ENCODE measurements around the gene PHLDB2.

PHLDB2 gene

DNA sequence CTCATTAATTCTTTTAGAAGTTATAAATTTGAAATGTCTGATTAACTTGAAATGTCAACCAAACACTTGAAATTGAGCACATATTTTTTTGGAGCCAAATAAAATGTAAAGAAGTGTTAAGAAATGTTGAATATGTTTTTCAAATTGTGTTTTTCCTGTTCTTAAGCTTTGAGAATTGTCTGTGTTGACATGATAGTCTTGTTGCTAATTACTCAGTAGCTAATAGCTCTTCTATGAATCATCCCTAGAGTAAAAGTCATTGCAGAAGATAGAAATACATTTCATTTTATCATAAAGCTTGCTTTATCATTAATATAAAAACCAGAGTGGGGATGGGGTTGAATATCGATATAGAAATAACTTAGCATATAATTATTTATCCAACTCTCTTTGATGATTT is 77.9 kb downstream of the PHLDB2 start:
- H3K9ac ChIP-seq (ENCODE audit: low read depth, low read length, poor library complexity): no peak overlapping the region
- no peak overlapping the region for H2BK12ac ChIP-seq (ENCODE audit: low read length)
- H3K9me3 ChIP-seq (replicated peaks in 1 of 2; ENCODE audit: control insufficient read depth in 2 of 2, insufficient read depth in 1 of 2, low read depth in 1 of 2, low read length in 2 of 2): peaks cover 0 to 15% of the 10 kb centered on the region in 2 donors
- no peak overlapping the region for H2BK120ac ChIP-seq (ENCODE audit: low read depth, low read length)
- H3K79me1 ChIP-seq (ENCODE audit: low read depth, low read length): no peaks in the 10 kb centered on the region
- no peak overlapping the region for H2AFZ ChIP-seq (ENCODE audit: low read length)
- H3K27ac ChIP-seq (replicated peaks; ENCODE audit: low read length): no peak overlapping the region
- H2BK15ac ChIP-seq (ENCODE audit: low read length): no peak overlapping the region
- no peak for DNase-seq (ENCODE audit: low spot score)
- no peak overlapping the region for H2AK5ac ChIP-seq (ENCODE audit: low read depth, low read length)
- no peak overlapping the region for H3K4me3 ChIP-seq (ENCODE audit: low read length in 2 of 2)
- no peak overlapping the region for H3K4me2 ChIP-seq (ENCODE audit: insufficient read depth, low read length, poor library complexity, severe bottlenecking)
- H4K91ac ChIP-seq (ENCODE audit: low read depth, low read length, poor library complexity): no peak overlapping the region
- H3K4ac ChIP-seq (ENCODE audit: low read length): no peak overlapping the region
- peaks cover 0 to 95% of the 10 kb centered on the region in 2 donors for H3K36me3 ChIP-seq (replicated peaks in 1 of 2; ENCODE audit: control insufficient read depth in 2 of 2, insufficient read depth in 2 of 2, low read length in 2 of 2)
- no peak overlapping the region for H3K18ac ChIP-seq (ENCODE audit: low read length)
- no peak overlapping the region for H3K23ac ChIP-seq (ENCODE audit: low read depth, low read length, poor library complexity)
- H3K27me3 ChIP-seq (ENCODE audit: control insufficient read depth in 3 of 3, insufficient read depth in 3 of 3, low read depth in 1 of 3, low read length in 3 of 3): no peaks in the 10 kb centered on the region
- no peak overlapping the region for H3K14ac ChIP-seq (ENCODE audit: low read length)
- H3K4me1 ChIP-seq (ENCODE audit: control insufficient read depth in 2 of 2, insufficient read depth in 1 of 2, low read depth in 1 of 2, low read length in 2 of 2): no peaks in the 10 kb centered on the region
- WGBS, 2 donors (ENCODE audit: extremely low coverage in 2 of 2, insufficient read length in 2 of 2, insufficient replicate concordance in 1 of 2): no CpG with 5 or more reads among the region's 1 CpG
- H2BK5ac ChIP-seq (ENCODE audit: low read length): no peak overlapping the region
- H4K8ac ChIP-seq (ENCODE audit: low read depth, low read length): no peak overlapping the region

GRCh38 chr3:111937871-111938270 is 78.8 kb downstream of the PHLDB2 start:
- Histone ChIP-seq H3K9me3 (replicated peaks in 1 of 2; ENCODE audit: control insufficient read depth in 2 of 2, insufficient read depth in 1 of 2, low read depth in 1 of 2, low read length in 2 of 2) (peaks cover 0 to 15% of the 10 kb centered on the region in 2 donors), H3K23ac (ENCODE audit: low read depth, low read length, poor library complexity) (no peak overlapping the region), H4K91ac (ENCODE audit: low read depth, low read length, poor library complexity) (no peak overlapping the region), H3K27ac (replicated peaks; ENCODE audit: low read length) (no peak overlapping the region), H3K4ac (ENCODE audit: low read length) (no peak overlapping the region), H3K79me1 (ENCODE audit: low read depth, low read length) (no peaks in the 10 kb centered on the region), H2BK5ac (ENCODE audit: low read length) (no peak overlapping the region), H2AK5ac (ENCODE audit: low read depth, low read length) (no peak overlapping the region), H4K8ac (ENCODE audit: low read depth, low read length) (no peak overlapping the region), H3K18ac (ENCODE audit: low read length) (no peak overlapping the region), H3K27me3 (ENCODE audit: control insufficient read depth in 3 of 3, insufficient read depth in 3 of 3, low read depth in 1 of 3, low read length in 3 of 3) (no peaks in the 10 kb centered on the region), H2AFZ (ENCODE audit: low read length) (no peak overlapping the region), H2BK120ac (ENCODE audit: low read depth, low read length) (no peak overlapping the region), H2BK12ac (ENCODE audit: low read length) (no peak overlapping the region), H3K4me2 (ENCODE audit: insufficient read depth, low read length, poor library complexity, severe bottlenecking) (no peak overlapping the region), H3K4me1 (ENCODE audit: control insufficient read depth in 2 of 2, insufficient read depth in 1 of 2, low read depth in 1 of 2, low read length in 2 of 2) (no peaks in the 10 kb centered on the region), H3K9ac (ENCODE audit: low read depth, low read length, poor library complexity) (no peak overlapping the region), H2BK15ac (ENCODE audit: low read length) (no peak overlapping the region), H3K14ac (ENCODE audit: low read length) (no peak overlapping the region), H3K36me3 (replicated peaks in 1 of 2; ENCODE audit: control insufficient read depth in 2 of 2, insufficient read depth in 2 of 2, low read length in 2 of 2) (peaks cover 0 to 95% of the 10 kb centered on the region in 2 donors), H3K4me3 (ENCODE audit: low read length in 2 of 2) (no peak overlapping the region)
- DNase-seq (ENCODE audit: low spot score): no peak

DNA sequence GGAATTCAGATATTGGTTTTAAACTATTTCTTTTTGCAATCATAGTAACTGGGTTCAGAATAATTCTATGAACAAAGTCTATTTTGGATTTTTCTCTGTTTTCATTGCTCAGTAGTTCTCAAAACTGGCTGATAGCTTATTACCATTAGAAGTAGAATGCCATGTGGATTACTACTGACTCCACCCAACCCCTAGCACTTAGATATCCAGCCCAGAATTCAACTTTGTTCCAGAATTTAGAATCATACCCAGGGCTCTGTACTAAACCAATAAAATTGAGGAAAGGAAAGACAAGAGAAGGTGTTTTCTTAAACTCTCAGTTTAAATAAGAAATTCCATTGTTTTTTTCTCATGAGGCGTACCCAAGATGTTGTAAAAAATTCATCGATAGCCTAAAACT is 80.8 kb downstream of the PHLDB2 start:
- Histone ChIP-seq H3K27ac (replicated peaks; ENCODE audit: low read length) (no peak overlapping the region), H3K36me3 (replicated peaks in 1 of 2; ENCODE audit: control insufficient read depth in 2 of 2, insufficient read depth in 2 of 2, low read length in 2 of 2) (peaks cover 0 to 93% of the 10 kb centered on the region in 2 donors), H2AFZ (ENCODE audit: low read length) (no peak overlapping the region), H3K18ac (ENCODE audit: low read length) (no peak overlapping the region), H2BK5ac (ENCODE audit: low read length) (no peak overlapping the region), H2BK15ac (ENCODE audit: low read length) (no peak overlapping the region), H3K9me3 (replicated peaks in 1 of 2; ENCODE audit: control insufficient read depth in 2 of 2, insufficient read depth in 1 of 2, low read depth in 1 of 2, low read length in 2 of 2) (no peaks in the 10 kb centered on the region), H2AK5ac (ENCODE audit: low read depth, low read length) (no peak overlapping the region), H3K4me3 (ENCODE audit: low read length in 2 of 2) (no peak overlapping the region), H3K27me3 (ENCODE audit: control insufficient read depth in 3 of 3, insufficient read depth in 3 of 3, low read depth in 1 of 3, low read length in 3 of 3) (no peaks in the 10 kb centered on the region), H3K14ac (ENCODE audit: low read length) (no peak overlapping the region), H2BK120ac (ENCODE audit: low read depth, low read length) (no peak overlapping the region), H2BK12ac (ENCODE audit: low read length) (no peak overlapping the region), H3K4me1 (ENCODE audit: control insufficient read depth in 2 of 2, insufficient read depth in 1 of 2, low read depth in 1 of 2, low read length in 2 of 2) (no peaks in the 10 kb centered on the region), H3K79me1 (ENCODE audit: low read depth, low read length) (no peaks in the 10 kb centered on the region), H3K9ac (ENCODE audit: low read depth, low read length, poor library complexity) (no peak overlapping the region), H3K4ac (ENCODE audit: low read length) (no peak overlapping the region), H3K4me2 (ENCODE audit: insufficient read depth, low read length, poor library complexity, severe bottlenecking) (no peak overlapping the region), H4K91ac (ENCODE audit: low read depth, low read length, poor library complexity) (no peak overlapping the region), H3K23ac (ENCODE audit: low read depth, low read length, poor library complexity) (no peak overlapping the region), H4K8ac (ENCODE audit: low read depth, low read length) (no peak overlapping the region)
- no CpG with 5 or more reads among the region's 2 CpGs for WGBS, 2 donors (ENCODE audit: extremely low coverage in 2 of 2, insufficient read length in 2 of 2, insufficient replicate concordance in 1 of 2)
- DNase-seq (ENCODE audit: low spot score): no peak

DNA sequence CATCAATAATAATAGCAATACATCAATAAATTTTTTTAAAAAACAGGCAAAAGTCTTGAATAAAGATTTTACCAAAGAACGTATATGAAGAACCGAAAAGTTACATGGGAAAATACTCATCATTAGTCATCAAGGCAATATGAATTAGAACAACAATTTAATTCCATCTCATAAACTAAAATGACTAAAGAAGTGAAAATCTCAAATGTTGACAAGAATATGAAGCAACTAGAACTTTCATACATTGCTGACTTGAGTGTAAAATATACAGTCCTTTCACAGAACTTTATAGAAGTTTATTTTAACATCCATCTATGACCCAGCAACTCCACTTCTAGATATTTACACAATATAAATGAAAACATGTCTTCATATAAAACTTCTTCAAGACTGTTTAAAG is 84.5 kb downstream of the PHLDB2 start:
- no peak for DNase-seq (ENCODE audit: low spot score)
- Histone ChIP-seq H2BK15ac (ENCODE audit: low read length) (no peak overlapping the region), H2BK12ac (ENCODE audit: low read length) (no peak overlapping the region), H3K14ac (ENCODE audit: low read length) (no peak overlapping the region), H4K91ac (ENCODE audit: low read depth, low read length, poor library complexity) (no peak overlapping the region), H2AK5ac (ENCODE audit: low read depth, low read length) (no peak overlapping the region), H3K36me3 (replicated peaks in 1 of 2; ENCODE audit: control insufficient read depth in 2 of 2, insufficient read depth in 2 of 2, low read length in 2 of 2) (peaks cover 0 to 82% of the 10 kb centered on the region in 2 donors), H3K27ac (replicated peaks; ENCODE audit: low read length) (no peak overlapping the region), H3K23ac (ENCODE audit: low read depth, low read length, poor library complexity) (no peak overlapping the region), H3K79me1 (ENCODE audit: low read depth, low read length) (no peaks in the 10 kb centered on the region), H3K4ac (ENCODE audit: low read length) (no peak overlapping the region), H3K9ac (ENCODE audit: low read depth, low read length, poor library complexity) (no peak overlapping the region), H3K18ac (ENCODE audit: low read length) (no peak overlapping the region), H3K9me3 (replicated peaks in 1 of 2; ENCODE audit: control insufficient read depth in 2 of 2, insufficient read depth in 1 of 2, low read depth in 1 of 2, low read length in 2 of 2) (peaks cover 0 to 3% of the 10 kb centered on the region in 2 donors), H4K8ac (ENCODE audit: low read depth, low read length) (no peak overlapping the region), H3K27me3 (ENCODE audit: control insufficient read depth in 3 of 3, insufficient read depth in 3 of 3, low read depth in 1 of 3, low read length in 3 of 3) (no peaks in the 10 kb centered on the region), H3K4me3 (ENCODE audit: low read length in 2 of 2) (no peak overlapping the region), H2AFZ (ENCODE audit: low read length) (no peak overlapping the region), H3K4me1 (ENCODE audit: control insufficient read depth in 2 of 2, insufficient read depth in 1 of 2, low read depth in 1 of 2, low read length in 2 of 2) (peaks cover 0 to 17% of the 10 kb centered on the region in 2 donors), H2BK120ac (ENCODE audit: low read depth, low read length) (no peak overlapping the region), H2BK5ac (ENCODE audit: low read length) (no peak overlapping the region), H3K4me2 (ENCODE audit: insufficient read depth, low read length, poor library complexity, severe bottlenecking) (no peak overlapping the region)
- no CpG with 5 or more reads among the region's 2 CpGs for WGBS, 2 donors (ENCODE audit: extremely low coverage in 2 of 2, insufficient read length in 2 of 2, insufficient replicate concordance in 1 of 2)
